K562 (cell line): ENCODE data around the gene SLC6A13.
"Not testable (repeated sequence)": the region's sequence is repeated elsewhere in the genome, so short reads cannot be mapped to it uniquely, and the experiment has no call there.

Experiments used
- BRCA1 ChIP-seq, 2 experiments: fragments of 450-650 bp in 1 of 2; sonication (generic) in 1 of 2; formaldehyde crosslinking in 1 of 2; IDR thresholded peaks; 2 replicates each; pipeline versions ENCODE4 v1.5.0 to v1.6.1; 2017 to 2020; ENCODE audit warnings: mild to moderate bottlenecking in 1 of 2, missing genetic modification reagents in 1 of 2
- CHD2 ChIP-seq: IDR thresholded peaks from 2 replicates; pipeline ENCODE4 v1.6.1; 2011; ENCODE audit warnings: low read depth, low read length
- CREM ChIP-seq: IDR thresholded peaks from 2 replicates; pipeline ENCODE4 v1.6.1; 2014; ENCODE audit warnings: antibody characterized with exemption, low read depth
- EHMT2 ChIP-seq: fragments of 450-650 bp; IDR thresholded peaks from 2 replicates; pipeline ENCODE4 v1.6.1; 2018; ENCODE audit warnings: antibody characterized with exemption
- EP300 ChIP-seq: IDR thresholded peaks from 2 replicates; pipeline ENCODE4 v1.6.1; 2012; ENCODE audit warnings: low read length, improper control_type of control experiment
- GABPA ChIP-seq: fragments of 200-800 bp; sonication (Bioruptor generic); conservative IDR thresholded peaks from 2 replicates; pipeline ENCODE4 v1.6.1; 2016; ENCODE audit warnings: low read depth, missing genetic modification characterization, missing compliant biosample characterization
- PHF20 ChIP-seq: fragments of 450-650 bp; IDR thresholded peaks from 2 replicates; pipeline ENCODE4 v1.6.1; 2018; ENCODE audit not compliant: partially characterized antibody
- TARDBP ChIP-seq: fragments of 450-650 bp; IDR thresholded peaks from 2 replicates; pipeline ENCODE4 v1.6.1; 2016
- TF ChIP-seq, protein P1 (sequence below), 2 experiments: fragments of 450-650 bp; formaldehyde crosslinking in 1 of 2; IDR thresholded peaks; 2 replicates each; pipeline versions ENCODE4 v1.4.0 to v1.6.1; 2014 to 2020; ENCODE audit warnings: mild to moderate bottlenecking in 2 of 2, borderline replicate concordance in 1 of 2, low read depth in 1 of 2

DNA sequence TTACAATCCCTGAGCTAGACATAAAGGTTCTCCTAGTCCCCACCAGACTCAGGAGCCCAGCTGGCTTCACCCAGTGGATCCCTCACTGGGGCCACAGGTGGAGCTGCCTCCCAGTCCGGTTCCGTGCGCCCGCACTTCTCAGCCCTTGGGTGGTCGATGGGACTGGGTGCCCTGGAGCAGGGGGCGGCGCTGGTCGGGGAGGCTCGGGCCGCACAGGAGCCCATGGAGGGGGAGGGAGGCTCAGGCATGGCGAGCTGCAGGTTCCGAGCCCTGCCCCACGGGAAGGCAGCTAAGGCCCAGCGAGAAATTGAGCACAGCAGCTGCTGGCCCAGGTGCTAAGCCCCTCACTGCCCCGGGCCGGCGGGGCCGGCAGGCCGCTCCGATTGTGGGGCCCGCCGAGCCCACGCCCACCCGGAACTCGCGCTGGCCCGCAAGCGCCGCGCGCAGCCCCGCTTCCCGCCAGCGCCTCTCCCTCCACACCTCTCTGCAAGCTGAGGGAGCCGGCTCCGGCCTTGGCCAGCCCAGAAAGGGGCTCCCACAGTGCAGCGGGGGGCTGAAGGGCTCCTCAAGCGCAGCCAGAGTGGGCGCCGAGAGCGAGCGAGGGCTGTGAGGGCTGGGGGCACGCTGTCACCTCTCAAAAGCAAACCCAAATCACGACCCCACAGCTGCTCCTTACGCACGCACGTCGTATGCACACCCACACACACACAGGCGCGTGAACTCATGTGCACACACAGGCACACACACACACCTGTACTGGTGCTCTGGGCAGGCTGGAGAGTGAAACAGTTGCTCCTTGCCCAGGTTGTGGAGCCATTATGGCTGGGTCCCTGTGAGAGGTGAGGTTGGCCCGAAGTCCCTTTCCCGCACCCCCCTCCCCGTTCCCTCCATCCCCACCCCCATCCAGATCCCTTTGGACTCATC, 74.4 kb downstream of the SLC6A13 start:
- not testable (repeated sequence) for TF ChIP-seq EHMT2; PHF20; BRCA1 (IDR thresholded peaks at IDR 0.05); BRCA1 (CRISPR knock-in tag; IDR thresholded peaks at IDR 0.05); TARDBP; EP300; GABPA (tag); CHD2; CREM
- TF ChIP-seq, protein P1, sequence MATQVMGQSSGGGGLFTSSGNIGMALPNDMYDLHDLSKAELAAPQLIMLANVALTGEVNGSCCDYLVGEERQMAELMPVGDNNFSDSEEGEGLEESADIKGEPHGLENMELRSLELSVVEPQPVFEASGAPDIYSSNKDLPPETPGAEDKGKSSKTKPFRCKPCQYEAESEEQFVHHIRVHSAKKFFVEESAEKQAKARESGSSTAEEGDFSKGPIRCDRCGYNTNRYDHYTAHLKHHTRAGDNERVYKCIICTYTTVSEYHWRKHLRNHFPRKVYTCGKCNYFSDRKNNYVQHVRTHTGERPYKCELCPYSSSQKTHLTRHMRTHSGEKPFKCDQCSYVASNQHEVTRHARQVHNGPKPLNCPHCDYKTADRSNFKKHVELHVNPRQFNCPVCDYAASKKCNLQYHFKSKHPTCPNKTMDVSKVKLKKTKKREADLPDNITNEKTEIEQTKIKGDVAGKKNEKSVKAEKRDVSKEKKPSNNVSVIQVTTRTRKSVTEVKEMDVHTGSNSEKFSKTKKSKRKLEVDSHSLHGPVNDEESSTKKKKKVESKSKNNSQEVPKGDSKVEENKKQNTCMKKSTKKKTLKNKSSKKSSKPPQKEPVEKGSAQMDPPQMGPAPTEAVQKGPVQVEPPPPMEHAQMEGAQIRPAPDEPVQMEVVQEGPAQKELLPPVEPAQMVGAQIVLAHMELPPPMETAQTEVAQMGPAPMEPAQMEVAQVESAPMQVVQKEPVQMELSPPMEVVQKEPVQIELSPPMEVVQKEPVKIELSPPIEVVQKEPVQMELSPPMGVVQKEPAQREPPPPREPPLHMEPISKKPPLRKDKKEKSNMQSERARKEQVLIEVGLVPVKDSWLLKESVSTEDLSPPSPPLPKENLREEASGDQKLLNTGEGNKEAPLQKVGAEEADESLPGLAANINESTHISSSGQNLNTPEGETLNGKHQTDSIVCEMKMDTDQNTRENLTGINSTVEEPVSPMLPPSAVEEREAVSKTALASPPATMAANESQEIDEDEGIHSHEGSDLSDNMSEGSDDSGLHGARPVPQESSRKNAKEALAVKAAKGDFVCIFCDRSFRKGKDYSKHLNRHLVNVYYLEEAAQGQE (IDR thresholded peaks at IDR 0.05; ENCODE audit: borderline replicate concordance) = not testable (repeated sequence)
- TF ChIP-seq, protein P1 (CRISPR knock-in tag; IDR thresholded peaks at IDR 0.05; ENCODE audit: low read depth) = not testable (repeated sequence)
